ENCODE results near the gene SMIM14.

SMIM14 gene

GRCh38 chr4:39596971-39597370 is 41.7 kb downstream of the SMIM14 start:
- no peak for TF ChIP-seq CTCF (conservative IDR thresholded peaks at IDR 0.05; ENCODE audit: low read depth, low read length)
- DNase-seq (ENCODE audit: low read depth): no peak
- H3K4me3 ChIP-seq (ENCODE audit: low read length): no peak overlapping the region

DNA sequence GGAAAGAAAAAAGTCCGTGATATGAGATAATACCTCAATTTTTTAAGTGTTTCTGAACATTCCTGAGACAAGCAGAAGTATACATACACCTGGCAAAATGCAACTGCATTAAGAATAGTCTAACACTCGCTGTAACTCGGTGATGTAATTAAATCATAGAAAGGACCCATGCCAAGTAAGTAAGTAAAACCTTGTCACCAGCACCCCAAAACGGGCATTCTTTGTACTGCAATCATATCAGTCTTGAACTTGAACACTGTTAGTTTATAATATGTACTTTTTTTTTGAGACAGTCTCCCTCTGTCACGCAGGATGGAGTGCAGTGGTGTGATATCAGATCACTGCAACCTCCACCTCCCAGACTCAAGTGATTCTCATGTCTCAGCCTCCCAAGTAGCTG is 47.4 kb downstream of the SMIM14 start:
- DNase-seq (ENCODE audit: low read depth): no peak

DNA sequence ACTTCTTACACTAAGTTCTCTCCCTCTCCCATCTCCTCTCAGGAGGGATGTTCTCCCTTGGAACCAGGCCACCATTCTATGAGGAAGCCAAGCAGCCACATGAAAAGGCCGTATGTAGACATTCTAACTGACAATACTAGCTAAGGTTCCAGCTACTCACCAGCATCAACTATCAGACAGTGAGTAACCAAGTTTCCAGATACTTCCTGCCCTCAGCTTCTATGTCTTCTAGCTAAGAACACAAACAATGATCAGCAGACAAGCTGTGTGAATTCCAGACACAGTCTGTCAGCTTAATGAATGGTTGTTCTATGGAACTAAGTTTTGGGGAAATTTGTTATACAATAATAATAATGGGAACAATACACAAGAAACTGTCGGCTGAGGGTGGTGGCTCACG is 50.8 kb downstream of the SMIM14 start:
- no peak for TF ChIP-seq CTCF (conservative IDR thresholded peaks at IDR 0.05; ENCODE audit: low read depth, low read length)
- DNase-seq (ENCODE audit: low read depth): no peak
- no peak overlapping the region for H3K4me3 ChIP-seq (ENCODE audit: low read length)

More for the DNA sequence above, 47.4 kb downstream of the SMIM14 start:
- no peak for TF ChIP-seq CTCF (conservative IDR thresholded peaks at IDR 0.05; ENCODE audit: low read depth, low read length)
- no peak overlapping the region for H3K4me3 ChIP-seq (ENCODE audit: low read length)

GRCh38 chr4:39574946-39575345 is 63.7 kb downstream of the SMIM14 start:
- no peak for DNase-seq (ENCODE audit: low read depth)
- no peak for TF ChIP-seq CTCF (conservative IDR thresholded peaks at IDR 0.05; ENCODE audit: low read depth, low read length)
- H3K4me3 ChIP-seq (ENCODE audit: low read length): no peak overlapping the region

DNA sequence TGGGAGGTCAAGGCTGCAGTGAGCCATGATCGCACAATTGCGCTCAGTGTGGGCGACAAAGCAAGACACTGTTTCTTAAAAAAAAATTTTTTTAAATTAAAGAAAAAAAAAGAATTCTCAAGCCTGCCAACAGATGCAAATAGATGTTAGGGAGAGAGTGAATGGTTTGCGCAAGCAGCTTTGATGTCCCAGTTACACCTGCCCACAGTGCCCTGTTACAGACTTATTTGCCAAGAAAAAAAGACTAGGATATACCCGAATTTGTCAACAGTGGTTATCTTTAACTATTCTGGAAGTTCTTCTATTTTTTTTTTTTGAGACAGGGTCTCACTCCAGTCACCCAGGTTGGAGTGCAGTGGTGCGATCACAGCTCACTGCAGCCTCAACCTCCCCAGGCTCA is 67.2 kb downstream of the SMIM14 start:
- no peak for TF ChIP-seq CTCF (conservative IDR thresholded peaks at IDR 0.05; ENCODE audit: low read depth, low read length)
- H3K4me3 ChIP-seq (ENCODE audit: low read length): no peak overlapping the region
- no peak for DNase-seq (ENCODE audit: low read depth)

GRCh38 chr4:39571054-39571453 is 67.6 kb downstream of the SMIM14 start:
- no peak overlapping the region for H3K4me3 ChIP-seq (ENCODE audit: low read length)
- TF ChIP-seq CTCF (conservative IDR thresholded peaks at IDR 0.05; ENCODE audit: low read depth, low read length): no peak
- no peak for DNase-seq (ENCODE audit: low read depth)

DNA sequence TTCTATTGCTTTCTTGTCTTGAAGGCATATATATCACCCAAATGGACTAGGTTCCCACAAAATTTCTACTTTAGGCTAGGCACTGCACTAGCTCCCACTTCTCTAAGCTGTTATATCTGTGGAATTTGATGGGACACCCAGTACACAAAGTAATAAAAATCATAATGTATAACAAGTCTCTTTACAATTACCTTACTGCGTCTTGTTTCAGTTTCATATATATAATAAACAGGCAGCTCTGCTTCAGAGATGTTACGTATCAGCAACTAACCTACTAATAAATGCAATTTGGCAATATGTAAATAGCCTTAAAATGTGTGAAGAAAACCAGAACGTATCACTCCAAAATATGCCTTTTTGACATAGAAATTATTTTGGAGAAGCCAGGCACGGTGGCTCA is 69.5 kb downstream of the SMIM14 start:
- no peak overlapping the region for H3K4me3 ChIP-seq (ENCODE audit: low read length)
- DNase-seq (ENCODE audit: low read depth): no peak
- TF ChIP-seq CTCF (conservative IDR thresholded peaks at IDR 0.05; ENCODE audit: low read depth, low read length): no peak

Measured in retinal pigment epithelial cell (primary cell).